ENCODE measurements around the gene WDR70. TPM values are rescaled to one million over a fixed set of nuclear protein-coding genes. Genes with fewer than 3 reads are reported as not detected.

The WDR70 gene
- 9.1 to 10.9 TPM (median 9.5 TPM) in 5 replicates for total RNA-seq (2022; extraction: Qiagen RNA extraction)

DNA sequence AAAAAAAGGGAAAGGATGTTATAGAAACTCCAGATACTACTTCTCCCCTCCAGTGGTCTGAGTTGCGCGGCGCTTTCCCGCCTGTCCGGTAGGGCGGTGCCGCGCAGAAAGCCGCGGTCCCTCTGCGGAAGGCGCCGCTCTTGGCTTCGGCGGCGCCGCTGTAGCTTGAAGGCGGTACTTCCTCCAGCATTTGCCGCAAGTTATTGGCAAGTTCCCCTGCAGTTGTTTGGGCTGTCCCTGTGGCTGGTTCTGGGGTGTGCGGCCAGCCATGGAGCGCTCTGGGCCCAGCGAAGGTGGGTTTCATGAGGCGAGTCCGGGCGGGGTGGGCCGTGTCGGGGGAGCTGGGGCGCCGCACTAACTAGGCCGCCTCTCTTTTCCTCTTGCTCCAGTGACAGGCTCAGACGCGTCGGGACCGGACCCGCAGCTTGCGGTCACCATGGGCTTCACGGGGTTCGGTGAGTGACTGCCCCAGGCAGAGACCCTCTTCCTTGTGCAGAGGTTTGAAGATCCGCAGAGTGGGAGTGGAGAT is at the start of gene WDR70:
TSS of gene WDR70 (plus strand) at position 219 of the 529 bp plus-strand sequence. CDS start at position 269, 50 bp downstream.

DNA sequence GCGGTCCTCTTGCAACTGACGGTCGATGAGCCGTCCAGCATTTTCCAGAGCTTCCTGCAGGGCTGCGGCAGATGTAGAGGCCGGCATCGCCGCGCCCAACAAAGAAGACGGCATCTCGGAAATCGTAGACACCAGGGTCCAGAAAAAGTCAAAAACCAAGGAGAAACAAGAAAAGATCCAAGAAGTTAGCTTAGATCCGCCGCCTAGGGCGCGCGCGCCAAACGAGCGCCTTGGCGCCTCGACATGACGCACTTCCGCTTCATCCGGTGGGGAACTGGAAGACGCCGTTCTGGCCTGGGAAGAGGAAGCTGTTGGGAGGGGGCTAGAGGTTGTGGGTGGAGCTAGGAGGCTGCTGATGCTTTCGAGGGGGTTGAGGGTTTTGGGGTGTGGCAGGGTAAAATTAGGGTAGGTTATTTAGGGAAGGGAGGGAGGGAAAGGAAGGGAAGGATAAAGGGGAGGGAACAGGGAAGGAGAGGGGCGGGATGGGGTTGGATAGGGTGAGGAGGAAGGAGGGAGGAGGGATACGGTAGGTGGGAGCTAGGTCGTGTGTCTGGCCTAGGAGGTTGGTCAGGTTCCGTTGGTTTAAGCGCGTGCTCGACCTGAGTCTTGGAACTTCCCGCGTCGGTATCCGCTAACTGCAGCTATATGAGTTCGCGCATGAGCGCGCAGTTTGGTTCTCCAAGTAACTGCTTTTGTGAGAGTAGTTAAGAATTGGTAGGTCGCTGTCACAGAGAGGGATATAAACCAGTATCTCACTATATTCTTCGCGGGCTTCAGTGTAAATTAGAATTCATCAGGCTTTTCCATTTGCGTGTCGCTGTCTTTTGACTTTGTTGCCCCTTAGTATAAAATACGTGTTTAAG is 8.0 kb upstream of the WDR70 start, which contains the start of gene NUP155:
TSS of gene NUP155 (minus strand) at position 243 of the 863 bp plus-strand sequence. CDS start at position 114, 129 bp downstream.

Other genes with a start within 250 kb of the WDR70 start
- 3.7 to 4.6 TPM (median 4.1 TPM) in 5 replicates for gene CPLANE1, start 129.9 kb upstream of the WDR70 start, total RNA-seq (2022; extraction: Qiagen RNA extraction)
- gene NUP155, start 8.2 kb upstream of the WDR70 start, total RNA-seq (2022; extraction: Qiagen RNA extraction), result 14.6 to 20.5 TPM (median 16.2 TPM) in 5 replicates

Data from A549 treated with AZD2906 at 1 μM for 4 hours (cell line).